ENCODE data around the gene OPTN.

DNA sequence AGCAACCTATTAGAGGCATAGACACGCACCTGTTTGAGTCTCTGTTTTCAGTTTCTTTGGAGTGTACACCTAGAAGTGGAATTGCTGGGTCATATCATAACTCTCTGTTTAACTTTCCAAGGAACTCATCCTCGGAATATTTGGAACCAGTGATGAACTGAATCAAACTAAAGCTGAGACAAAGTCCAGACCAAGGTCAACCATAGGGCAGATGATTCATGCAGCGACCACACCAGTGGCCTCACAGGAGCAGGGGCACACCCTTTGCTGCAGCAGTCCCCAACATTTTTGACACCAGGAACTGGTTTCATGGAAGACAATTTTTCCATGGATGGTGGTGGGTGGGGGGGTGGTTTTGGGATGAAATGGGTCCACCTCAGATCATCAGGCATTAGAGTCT is 4.9 kb upstream of the OPTN start:
- TF ChIP-seq, protein P1, sequence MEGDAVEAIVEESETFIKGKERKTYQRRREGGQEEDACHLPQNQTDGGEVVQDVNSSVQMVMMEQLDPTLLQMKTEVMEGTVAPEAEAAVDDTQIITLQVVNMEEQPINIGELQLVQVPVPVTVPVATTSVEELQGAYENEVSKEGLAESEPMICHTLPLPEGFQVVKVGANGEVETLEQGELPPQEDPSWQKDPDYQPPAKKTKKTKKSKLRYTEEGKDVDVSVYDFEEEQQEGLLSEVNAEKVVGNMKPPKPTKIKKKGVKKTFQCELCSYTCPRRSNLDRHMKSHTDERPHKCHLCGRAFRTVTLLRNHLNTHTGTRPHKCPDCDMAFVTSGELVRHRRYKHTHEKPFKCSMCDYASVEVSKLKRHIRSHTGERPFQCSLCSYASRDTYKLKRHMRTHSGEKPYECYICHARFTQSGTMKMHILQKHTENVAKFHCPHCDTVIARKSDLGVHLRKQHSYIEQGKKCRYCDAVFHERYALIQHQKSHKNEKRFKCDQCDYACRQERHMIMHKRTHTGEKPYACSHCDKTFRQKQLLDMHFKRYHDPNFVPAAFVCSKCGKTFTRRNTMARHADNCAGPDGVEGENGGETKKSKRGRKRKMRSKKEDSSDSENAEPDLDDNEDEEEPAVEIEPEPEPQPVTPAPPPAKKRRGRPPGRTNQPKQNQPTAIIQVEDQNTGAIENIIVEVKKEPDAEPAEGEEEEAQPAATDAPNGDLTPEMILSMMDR (IDR thresholded peaks at IDR 0.05): no peak
- no peak for TF ChIP-seq POLR2A (IDR thresholded peaks at IDR 0.05)
